ENCODE data around the gene CNTNAP3.
"Not testable (repeated sequence)": the region's sequence is repeated elsewhere in the genome, so short reads cannot be mapped to it uniquely, and the experiment has no call there.

CNTNAP3 gene

GRCh38 chr9:39062966-39063365 lies 225.0 kb downstream of the CNTNAP3 start:
- DNase-seq, result not testable (repeated sequence)

GRCh38 chr9:39054453-39054852 lies 233.5 kb downstream of the CNTNAP3 start:
- not testable (repeated sequence) for DNase-seq

GRCh38 chr9:39046833-39047232 lies 241.1 kb downstream of the CNTNAP3 start:
- DNase-seq, result not testable (repeated sequence)

- not testable (repeated sequence) for DNase-seq
Measured at GRCh38 chr9:39042352-39042803, 245.6 kb downstream of the CNTNAP3 start.

- DNase-seq, result not testable (repeated sequence)
Measured at GRCh38 chr9:39041774-39042173, 246.2 kb downstream of the CNTNAP3 start.

GRCh38 chr9:39039148-39039547 lies 248.8 kb downstream of the CNTNAP3 start:
- DNase-seq, result not testable (repeated sequence)

- DNase-seq, result not testable (repeated sequence)
Measured at GRCh38 chr9:39038221-39038620, 249.7 kb downstream of the CNTNAP3 start.

- not testable (repeated sequence) for DNase-seq
Measured at GRCh38 chr9:39033849-39034248, 254.1 kb downstream of the CNTNAP3 start.

GRCh38 chr9:39030204-39031019 lies 257.6 kb downstream of the CNTNAP3 start:
- DNase-seq, result not testable (repeated sequence)

GRCh38 chr9:39028855-39029254 lies 259.1 kb downstream of the CNTNAP3 start:
- not testable (repeated sequence) for DNase-seq

- not testable (repeated sequence) for DNase-seq
Measured at GRCh38 chr9:39028168-39028567, 259.8 kb downstream of the CNTNAP3 start.

GRCh38 chr9:39025911-39026588 lies 261.9 kb downstream of the CNTNAP3 start:
- not testable (repeated sequence) for DNase-seq
